ENCODE data around the gene ATXN7L1.

DNA sequence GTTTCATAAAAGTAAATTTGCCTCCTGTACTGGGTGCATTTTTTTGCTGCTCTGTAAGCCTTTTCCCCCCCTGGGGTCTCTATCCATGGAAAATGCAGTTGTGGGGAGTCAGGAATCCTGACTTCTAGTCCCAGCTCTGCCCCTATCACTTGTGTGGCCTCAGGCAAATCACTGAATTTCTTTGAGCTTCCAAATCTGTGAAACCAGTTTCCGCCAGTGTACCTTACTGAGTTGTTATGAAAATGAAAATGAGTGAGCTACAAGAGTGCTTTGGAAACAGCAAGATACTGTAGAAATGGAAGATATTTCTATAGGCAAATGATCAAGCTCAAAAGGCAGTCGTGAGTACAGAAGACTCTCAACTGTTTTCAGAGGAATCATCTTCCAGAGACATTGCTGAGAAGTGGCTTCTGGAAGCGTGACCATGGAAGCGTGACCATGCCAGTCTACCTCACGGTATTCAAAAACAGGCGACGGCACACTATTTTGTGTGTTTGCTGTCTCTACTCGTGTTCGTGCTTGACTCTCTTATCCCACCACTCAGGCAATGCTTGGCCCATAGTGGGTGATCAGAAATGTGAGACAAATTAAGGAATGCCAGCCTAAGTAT, 107.4 kb downstream of the ATXN7L1 start:
- TF ChIP-seq, protein P1, sequence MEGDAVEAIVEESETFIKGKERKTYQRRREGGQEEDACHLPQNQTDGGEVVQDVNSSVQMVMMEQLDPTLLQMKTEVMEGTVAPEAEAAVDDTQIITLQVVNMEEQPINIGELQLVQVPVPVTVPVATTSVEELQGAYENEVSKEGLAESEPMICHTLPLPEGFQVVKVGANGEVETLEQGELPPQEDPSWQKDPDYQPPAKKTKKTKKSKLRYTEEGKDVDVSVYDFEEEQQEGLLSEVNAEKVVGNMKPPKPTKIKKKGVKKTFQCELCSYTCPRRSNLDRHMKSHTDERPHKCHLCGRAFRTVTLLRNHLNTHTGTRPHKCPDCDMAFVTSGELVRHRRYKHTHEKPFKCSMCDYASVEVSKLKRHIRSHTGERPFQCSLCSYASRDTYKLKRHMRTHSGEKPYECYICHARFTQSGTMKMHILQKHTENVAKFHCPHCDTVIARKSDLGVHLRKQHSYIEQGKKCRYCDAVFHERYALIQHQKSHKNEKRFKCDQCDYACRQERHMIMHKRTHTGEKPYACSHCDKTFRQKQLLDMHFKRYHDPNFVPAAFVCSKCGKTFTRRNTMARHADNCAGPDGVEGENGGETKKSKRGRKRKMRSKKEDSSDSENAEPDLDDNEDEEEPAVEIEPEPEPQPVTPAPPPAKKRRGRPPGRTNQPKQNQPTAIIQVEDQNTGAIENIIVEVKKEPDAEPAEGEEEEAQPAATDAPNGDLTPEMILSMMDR (IDR thresholded peaks at IDR 0.05): no peak
- TF ChIP-seq POLR2AphosphoS5 (IDR thresholded peaks at IDR 0.05) (no peak), EP300 (IDR thresholded peaks at IDR 0.05) (no peak), POLR2A (IDR thresholded peaks at IDR 0.05) (no peak)

All from gastroesophageal sphincter (tissue), 3 donors.